Measurements from ENCODE around the gene RHOD. TPM values are rescaled to one million over a fixed set of nuclear protein-coding genes. Genes with fewer than 3 reads are reported as not detected.
A peak's percentile ranks its signal among the peaks of the same experiment; 100 is the strongest.

The RHOD gene
- total and polyA plus RNA-seq, 4 donors, result 7.3 to 39.3 (median 16.5) TPM

DNA sequence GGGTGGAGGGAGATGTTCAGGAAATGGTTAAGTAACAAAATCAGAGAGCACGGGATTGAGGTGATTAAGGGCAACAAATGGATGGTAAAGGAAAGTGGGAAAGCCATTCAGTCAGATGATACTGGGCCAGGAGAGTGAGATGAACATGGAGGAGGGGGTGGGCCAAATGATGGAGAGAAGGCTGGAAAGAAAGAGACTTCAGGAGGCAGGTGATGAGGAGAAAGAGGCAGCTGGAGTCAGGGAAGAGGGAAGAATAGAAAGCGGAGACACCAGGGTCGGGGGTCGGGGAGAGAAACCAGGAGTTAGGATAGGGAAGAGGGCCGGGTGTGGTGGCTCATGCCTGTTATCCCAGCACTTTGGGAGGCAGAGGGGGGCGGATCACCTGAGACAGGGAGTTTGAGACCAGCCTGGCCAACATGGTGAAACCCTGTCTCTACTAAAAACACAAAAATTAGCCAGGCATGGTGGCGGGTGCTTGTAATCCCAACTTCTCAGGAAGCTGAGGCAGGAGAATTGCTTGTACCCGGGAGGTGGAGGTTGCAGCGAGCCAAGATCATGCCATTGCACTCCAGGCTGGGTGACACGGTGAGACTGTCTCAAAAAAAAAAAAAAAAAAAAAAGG is 57.7 kb downstream of the RHOD start:
- peaks cover 0 to 30% (median 0%) of the 10 kb centered on the region in 5 donors for H3K4me1 ChIP-seq (ENCODE audit: control insufficient read depth in 5 of 5, insufficient read depth in 5 of 5, low read length in 5 of 5)
- no peaks in the 10 kb centered on the region for H3K9me3 ChIP-seq (ENCODE audit: control insufficient read depth in 4 of 4, insufficient read depth in 3 of 4, low read length in 3 of 4)
- H3K36me3 ChIP-seq (ENCODE audit: control insufficient read depth in 4 of 4, insufficient read depth in 4 of 4, low read length in 4 of 4), result no peaks in the 10 kb centered on the region
- H3K27me3 ChIP-seq (ENCODE audit: control insufficient read depth in 3 of 3, insufficient read depth in 3 of 3, low read length in 2 of 3), result no peaks in the 10 kb centered on the region
- TF ChIP-seq, protein P1, sequence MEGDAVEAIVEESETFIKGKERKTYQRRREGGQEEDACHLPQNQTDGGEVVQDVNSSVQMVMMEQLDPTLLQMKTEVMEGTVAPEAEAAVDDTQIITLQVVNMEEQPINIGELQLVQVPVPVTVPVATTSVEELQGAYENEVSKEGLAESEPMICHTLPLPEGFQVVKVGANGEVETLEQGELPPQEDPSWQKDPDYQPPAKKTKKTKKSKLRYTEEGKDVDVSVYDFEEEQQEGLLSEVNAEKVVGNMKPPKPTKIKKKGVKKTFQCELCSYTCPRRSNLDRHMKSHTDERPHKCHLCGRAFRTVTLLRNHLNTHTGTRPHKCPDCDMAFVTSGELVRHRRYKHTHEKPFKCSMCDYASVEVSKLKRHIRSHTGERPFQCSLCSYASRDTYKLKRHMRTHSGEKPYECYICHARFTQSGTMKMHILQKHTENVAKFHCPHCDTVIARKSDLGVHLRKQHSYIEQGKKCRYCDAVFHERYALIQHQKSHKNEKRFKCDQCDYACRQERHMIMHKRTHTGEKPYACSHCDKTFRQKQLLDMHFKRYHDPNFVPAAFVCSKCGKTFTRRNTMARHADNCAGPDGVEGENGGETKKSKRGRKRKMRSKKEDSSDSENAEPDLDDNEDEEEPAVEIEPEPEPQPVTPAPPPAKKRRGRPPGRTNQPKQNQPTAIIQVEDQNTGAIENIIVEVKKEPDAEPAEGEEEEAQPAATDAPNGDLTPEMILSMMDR (IDR thresholded peaks at IDR 0.05; ENCODE audit: control extremely low read depth, extremely low read depth), result no peak
- 86 to 90% methylated on average over 10 of the region's 10 CpGs for WGBS, 2 donors
- H3K4me3 ChIP-seq, result no peak overlapping the region
- ATAC-seq (ENCODE audit: insufficient read depth, low FRiP score), result no peak
- DNase-seq, result no peak
- H3K27ac ChIP-seq (ENCODE audit: low read depth in 1 of 2, low read length in 1 of 2), result no peak overlapping the region
- no peak overlapping the region for H3K9ac ChIP-seq (ENCODE audit: insufficient read depth in 1 of 2, low read length in 2 of 2)

GRCh38 chr11:67116758-67117105 is 60.1 kb downstream of the RHOD start:
- H3K36me3 ChIP-seq (ENCODE audit: control insufficient read depth in 4 of 4, insufficient read depth in 4 of 4, low read length in 4 of 4), result peaks cover 0 to 4% (median 0%) of the 10 kb centered on the region in 4 donors
- no peaks in the 10 kb centered on the region for H3K27me3 ChIP-seq (ENCODE audit: control insufficient read depth in 3 of 3, insufficient read depth in 3 of 3, low read length in 2 of 3)
- H3K4me1 ChIP-seq (ENCODE audit: control insufficient read depth in 5 of 5, insufficient read depth in 5 of 5, low read length in 5 of 5), result peaks cover 0 to 27% (median 0%) of the 10 kb centered on the region in 5 donors
- H3K4me3 ChIP-seq, result no peak overlapping the region
- DNase-seq, result peak in 2 of 3 donors; percentile 86 to 88
- H3K27ac ChIP-seq (ENCODE audit: low read depth in 1 of 2, low read length in 1 of 2), result no peak overlapping the region
- TF ChIP-seq, protein P1 (IDR thresholded peaks at IDR 0.05; ENCODE audit: control extremely low read depth, extremely low read depth), result no peak
- H3K9ac ChIP-seq (ENCODE audit: insufficient read depth in 1 of 2, low read length in 2 of 2), result peak overlapping the region in 1 of 2 donors; percentile 58
- ATAC-seq (ENCODE audit: insufficient read depth, low FRiP score), result no peak
- WGBS, 2 donors, result 73 to 78% methylated on average over 3 of the region's 3 CpGs
- H3K9me3 ChIP-seq (ENCODE audit: control insufficient read depth in 4 of 4, insufficient read depth in 3 of 4, low read length in 3 of 4), result no peaks in the 10 kb centered on the region

- DNase-seq (peak in 1 of 3 donors; percentile 49), ATAC-seq (ENCODE audit: insufficient read depth, low FRiP score) (no peak)
- TF ChIP-seq, protein P1 (IDR thresholded peaks at IDR 0.05; ENCODE audit: control extremely low read depth, extremely low read depth), result no peak
- Histone ChIP-seq H3K9me3 (ENCODE audit: control insufficient read depth in 4 of 4, insufficient read depth in 3 of 4, low read length in 3 of 4) (no peaks in the 10 kb centered on the region), H3K27me3 (ENCODE audit: control insufficient read depth in 3 of 3, insufficient read depth in 3 of 3, low read length in 2 of 3) (no peaks in the 10 kb centered on the region), H3K36me3 (ENCODE audit: control insufficient read depth in 4 of 4, insufficient read depth in 4 of 4, low read length in 4 of 4) (peaks cover 0 to 4% (median under 1%) of the 10 kb centered on the region in 4 donors), H3K9ac (ENCODE audit: insufficient read depth in 1 of 2, low read length in 2 of 2) (peak overlapping the region in 1 of 2 donors; percentile 58), H3K4me3 (no peak overlapping the region), H3K27ac (ENCODE audit: low read depth in 1 of 2, low read length in 1 of 2) (no peak overlapping the region), H3K4me1 (ENCODE audit: control insufficient read depth in 5 of 5, insufficient read depth in 5 of 5, low read length in 5 of 5) (peaks cover 0 to 29% (median 0%) of the 10 kb centered on the region in 5 donors)
- 60 to 78% methylated on average over 7 of the region's 7 CpGs for WGBS, 2 donors
Observed at GRCh38 chr11:67117176-67117575, 60.5 kb downstream of the RHOD start.
